GM12801 (cell line): Measurements from ENCODE around the gene SPEN.

Source experiments
- CTCF ChIP-seq: IDR thresholded peaks from one replicate; pipeline ENCODE4 v1.5.1; 2011; ENCODE audit warnings: control low read depth; ENCODE audit not compliant: insufficient read length; ENCODE audit errors: extremely low read depth

SPEN gene

GRCh38 chr1:15970911-15971310 lies 123.4 kb downstream of the SPEN start:
- no peak for TF ChIP-seq CTCF

GRCh38 chr1:15972409-15972808 lies 124.9 kb downstream of the SPEN start:
- TF ChIP-seq CTCF: no peak

GRCh38 chr1:15973772-15974171 lies 126.3 kb downstream of the SPEN start:
- no peak for TF ChIP-seq CTCF

- TF ChIP-seq CTCF: no peak
Observed at GRCh38 chr1:15974855-15975254, 127.3 kb downstream of the SPEN start.

- no peak for TF ChIP-seq CTCF
Observed at GRCh38 chr1:15975358-15975804, 127.9 kb downstream of the SPEN start.

- TF ChIP-seq CTCF: no peak
Observed at GRCh38 chr1:15975805-15976680, 128.5 kb downstream of the SPEN start, which contains the start of gene ZBTB17. Gene ZBTB17 (minus strand): TSS chr1:15976101. CDS start chr1:15948495, 27,606 bp downstream.

GRCh38 chr1:15981679-15982078 lies 134.2 kb downstream of the SPEN start:
- no peak for TF ChIP-seq CTCF
